GOT3 (cell line): Measurements from ENCODE around the gene SLC66A2.

Experiments
- DNase-seq: peaks from one replicate; lab custom pipeline; 2025; ENCODE audit warnings: mixed read lengths; lab: John Stamatoyannopoulos, UW

The SLC66A2 gene

GRCh38 chr18:79919089-79919488, 32.4 kb downstream of the SLC66A2 start:
- no peak for DNase-seq

- no peak for DNase-seq
These were observed 32.8 kb downstream of the SLC66A2 start for GRCh38 chr18:79918615-79919011.

GRCh38 chr18:79917853-79918614, 33.4 kb downstream of the SLC66A2 start:
- DNase-seq, result no peak

- DNase-seq, result no peak
These were observed 34.1 kb downstream of the SLC66A2 start for GRCh38 chr18:79917169-79917852.

- DNase-seq, result no peak
These were observed 34.8 kb downstream of the SLC66A2 start for GRCh38 chr18:79916546-79917168.

- DNase-seq, result no peak
These were observed 35.3 kb downstream of the SLC66A2 start for GRCh38 chr18:79916128-79916494.

GRCh38 chr18:79915161-79916127, 36.0 kb downstream of the SLC66A2 start:
- DNase-seq, result no peak

GRCh38 chr18:79914614-79915160, 36.8 kb downstream of the SLC66A2 start:
- no peak for DNase-seq

- DNase-seq, result no peak
These were observed 38.2 kb downstream of the SLC66A2 start for GRCh38 chr18:79912994-79913831.

GRCh38 chr18:79912409-79912991, 39.0 kb downstream of the SLC66A2 start:
- no peak for DNase-seq

GRCh38 chr18:79911344-79912270, 39.8 kb downstream of the SLC66A2 start:
- no peak for DNase-seq

- no peak for DNase-seq
These were observed 40.7 kb downstream of the SLC66A2 start for GRCh38 chr18:79910563-79911343.

- no peak for DNase-seq
These were observed 44.7 kb downstream of the SLC66A2 start for GRCh38 chr18:79906706-79907105.

- DNase-seq, result no peak
These were observed 45.5 kb downstream of the SLC66A2 start for GRCh38 chr18:79905993-79906392.

GRCh38 chr18:79905389-79905911, 46.0 kb downstream of the SLC66A2 start:
- no peak for DNase-seq

- DNase-seq, result no peak
These were observed 46.9 kb downstream of the SLC66A2 start for GRCh38 chr18:79904357-79905147.

GRCh38 chr18:79903787-79904356, 47.6 kb downstream of the SLC66A2 start:
- DNase-seq, result no peak
